ENCODE data around the gene TMEM35B. TPM values are rescaled to one million over a fixed set of nuclear protein-coding genes. Genes with fewer than 3 reads are reported as not detected.
"Not testable (repeated sequence)": the region's sequence is repeated elsewhere in the genome, so short reads cannot be mapped to it uniquely, and the experiment has no call there.

The TMEM35B gene
- polyA plus RNA-seq, 1 donor = 33.1 TPM

GRCh38 chr1:35001743-35002142 is 16.6 kb upstream of the TMEM35B start:
- WGBS (ENCODE audit: insufficient coverage, low lambda C conversion rate) = 100% methylated on average over 1 of the region's 3 CpGs
- Histone ChIP-seq H3K27ac (ENCODE audit: low read length) (no peak overlapping the region), H3K36me3 (ENCODE audit: control insufficient read depth, insufficient read depth, low read length) (peaks cover 43% of the 10 kb centered on the region), H3K27me3 (ENCODE audit: control insufficient read depth, insufficient read depth, low read length) (no peaks in the 10 kb centered on the region), H3K4me3 (ENCODE audit: low read length) (no peak overlapping the region), H3K4me1 (ENCODE audit: control insufficient read depth, insufficient read depth, low read length) (no peaks in the 10 kb centered on the region), H3K9me3 (ENCODE audit: control insufficient read depth, low read depth, low read length) (no peaks in the 10 kb centered on the region)
- DNase-seq = no peak

- WGBS (ENCODE audit: insufficient coverage, low lambda C conversion rate) = 100% methylated on average over 1 of the region's 5 CpGs
- no peaks in the 10 kb centered on the region for H3K4me1 ChIP-seq (ENCODE audit: control insufficient read depth, insufficient read depth, low read length)
- no peak overlapping the region for H3K4me3 ChIP-seq (ENCODE audit: low read length)
- peaks cover 13% of the 10 kb centered on the region for H3K36me3 ChIP-seq (ENCODE audit: control insufficient read depth, insufficient read depth, low read length)
- DNase-seq = no peak
- H3K27me3 ChIP-seq (ENCODE audit: control insufficient read depth, insufficient read depth, low read length) = no peaks in the 10 kb centered on the region
- no peak overlapping the region for H3K27ac ChIP-seq (ENCODE audit: low read length)
- H3K9me3 ChIP-seq (ENCODE audit: control insufficient read depth, low read depth, low read length) = no peaks in the 10 kb centered on the region
Observed at GRCh38 chr1:34994878-34995277, 9.7 kb upstream of the TMEM35B start.

- DNase-seq = no peak
- Histone ChIP-seq H3K27me3 (ENCODE audit: control insufficient read depth, insufficient read depth, low read length) (no peaks in the 10 kb centered on the region), H3K9me3 (ENCODE audit: control insufficient read depth, low read depth, low read length) (no peaks in the 10 kb centered on the region), H3K36me3 (ENCODE audit: control insufficient read depth, insufficient read depth, low read length) (peaks cover 9% of the 10 kb centered on the region), H3K4me1 (ENCODE audit: control insufficient read depth, insufficient read depth, low read length) (peaks cover 8% of the 10 kb centered on the region), H3K4me3 (ENCODE audit: low read length) (no peak overlapping the region), H3K27ac (ENCODE audit: low read length) (no peak overlapping the region)
Observed at GRCh38 chr1:34988581-34988980, 3.4 kb upstream of the TMEM35B start.

GRCh38 chr1:34988147-34988546 is 3.0 kb upstream of the TMEM35B start:
- no peak overlapping the region for H3K4me3 ChIP-seq (ENCODE audit: low read length)
- H3K4me1 ChIP-seq (ENCODE audit: control insufficient read depth, insufficient read depth, low read length) = peaks cover 9% of the 10 kb centered on the region
- no peaks in the 10 kb centered on the region for H3K27me3 ChIP-seq (ENCODE audit: control insufficient read depth, insufficient read depth, low read length)
- peaks cover 9% of the 10 kb centered on the region for H3K36me3 ChIP-seq (ENCODE audit: control insufficient read depth, insufficient read depth, low read length)
- DNase-seq = no peak
- 72% methylated on average over 2 of the region's 2 CpGs for WGBS (ENCODE audit: insufficient coverage, low lambda C conversion rate)
- no peaks in the 10 kb centered on the region for H3K9me3 ChIP-seq (ENCODE audit: control insufficient read depth, low read depth, low read length)
- H3K27ac ChIP-seq (ENCODE audit: low read length) = no peak overlapping the region

- H3K27ac ChIP-seq (ENCODE audit: low read length) = no peak overlapping the region
- no peaks in the 10 kb centered on the region for H3K27me3 ChIP-seq (ENCODE audit: control insufficient read depth, insufficient read depth, low read length)
- H3K36me3 ChIP-seq (ENCODE audit: control insufficient read depth, insufficient read depth, low read length) = peaks cover 9% of the 10 kb centered on the region
- DNase-seq = no peak
- H3K4me1 ChIP-seq (ENCODE audit: control insufficient read depth, insufficient read depth, low read length) = peaks cover 9% of the 10 kb centered on the region
- H3K9me3 ChIP-seq (ENCODE audit: control insufficient read depth, low read depth, low read length) = no peaks in the 10 kb centered on the region
- no CpG with 5 or more reads among the region's 2 CpGs for WGBS (ENCODE audit: insufficient coverage, low lambda C conversion rate)
- no peak overlapping the region for H3K4me3 ChIP-seq (ENCODE audit: low read length)
Observed at GRCh38 chr1:34987018-34987417, 1.9 kb upstream of the TMEM35B start.

- not testable (repeated sequence) for H3K9me3 ChIP-seq (ENCODE audit: control insufficient read depth, low read depth, low read length); H3K4me1 ChIP-seq (ENCODE audit: control insufficient read depth, insufficient read depth, low read length); H3K27me3 ChIP-seq (ENCODE audit: control insufficient read depth, insufficient read depth, low read length); DNase-seq
- Histone ChIP-seq H3K36me3 (ENCODE audit: control insufficient read depth, insufficient read depth, low read length) (peaks cover 13% of the 10 kb centered on the region), H3K27ac (ENCODE audit: low read length) (peak overlapping the region; percentile 32), H3K4me3 (ENCODE audit: low read length) (peak overlapping the region; percentile 68)
- WGBS (ENCODE audit: insufficient coverage, low lambda C conversion rate) = no CpG with 5 or more reads among the region's 3 CpGs
Observed at GRCh38 chr1:34985609-34985904, 410 bp upstream of the TMEM35B start.

GRCh38 chr1:34984435-34984792 is 733 bp downstream of the TMEM35B start:
- Histone ChIP-seq H3K27ac (ENCODE audit: low read length) (peak overlapping the region; percentile 42), H3K4me3 (ENCODE audit: low read length) (peak overlapping the region; percentile 68), H3K36me3 (ENCODE audit: control insufficient read depth, insufficient read depth, low read length) (peaks cover 13% of the 10 kb centered on the region), H3K9me3 (ENCODE audit: control insufficient read depth, low read depth, low read length) (no peaks in the 10 kb centered on the region), H3K4me1 (ENCODE audit: control insufficient read depth, insufficient read depth, low read length) (peaks cover 9% of the 10 kb centered on the region), H3K27me3 (ENCODE audit: control insufficient read depth, insufficient read depth, low read length) (no peaks in the 10 kb centered on the region)
- DNase-seq = no peak
- no CpG with 5 or more reads among the region's 4 CpGs for WGBS (ENCODE audit: insufficient coverage, low lambda C conversion rate)

GRCh38 chr1:34983700-34984355 is 1.3 kb downstream of the TMEM35B start:
- DNase-seq = peak in 1 of 2 donors; percentile 13
- no CpG with 5 or more reads among the region's 4 CpGs for WGBS (ENCODE audit: insufficient coverage, low lambda C conversion rate)

GRCh38 chr1:34982820-34983376 is 2.2 kb downstream of the TMEM35B start:
- Histone ChIP-seq H3K27ac (ENCODE audit: low read length) (no peak overlapping the region), H3K9me3 (ENCODE audit: control insufficient read depth, low read depth, low read length) (no peaks in the 10 kb centered on the region), H3K4me1 (ENCODE audit: control insufficient read depth, insufficient read depth, low read length) (peaks cover 9% of the 10 kb centered on the region), H3K36me3 (ENCODE audit: control insufficient read depth, insufficient read depth, low read length) (peaks cover 9% of the 10 kb centered on the region), H3K27me3 (ENCODE audit: control insufficient read depth, insufficient read depth, low read length) (no peaks in the 10 kb centered on the region), H3K4me3 (ENCODE audit: low read length) (no peak overlapping the region)
- WGBS (ENCODE audit: insufficient coverage, low lambda C conversion rate) = no CpG with 5 or more reads among the region's 5 CpGs
- DNase-seq = no peak

More at GRCh38 chr1:34983700-34984355, 1.3 kb downstream of the TMEM35B start:
- peaks cover 9% of the 10 kb centered on the region for H3K4me1 ChIP-seq (ENCODE audit: control insufficient read depth, insufficient read depth, low read length)
- H3K36me3 ChIP-seq (ENCODE audit: control insufficient read depth, insufficient read depth, low read length) = peaks cover 9% of the 10 kb centered on the region
- H3K27ac ChIP-seq (ENCODE audit: low read length) = peak overlapping the region; percentile 42
- H3K4me3 ChIP-seq (ENCODE audit: low read length) = peak overlapping the region; percentile 68
- H3K9me3 ChIP-seq (ENCODE audit: control insufficient read depth, low read depth, low read length) = no peaks in the 10 kb centered on the region
- no peaks in the 10 kb centered on the region for H3K27me3 ChIP-seq (ENCODE audit: control insufficient read depth, insufficient read depth, low read length)

- no CpG with 5 or more reads among the region's 2 CpGs for whole genome bisulfite sequencing (ENCODE audit: insufficient coverage, low lambda C conversion rate)
- H3K4me1 ChIP-seq (ENCODE audit: control insufficient read depth, insufficient read depth, low read length) = peaks cover 9% of the 10 kb centered on the region
- H3K9me3 ChIP-seq (ENCODE audit: control insufficient read depth, low read depth, low read length) = peaks cover 4% of the 10 kb centered on the region
- H3K36me3 ChIP-seq (ENCODE audit: control insufficient read depth, insufficient read depth, low read length) = peaks cover 9% of the 10 kb centered on the region
- no peak overlapping the region for H3K4me3 ChIP-seq (ENCODE audit: low read length)
- no peaks in the 10 kb centered on the region for H3K27me3 ChIP-seq (ENCODE audit: control insufficient read depth, insufficient read depth, low read length)
- H3K27ac ChIP-seq (ENCODE audit: low read length) = no peak overlapping the region
- DNase-seq = no peak
Observed at GRCh38 chr1:34980715-34981114, 4.4 kb downstream of the TMEM35B start.

GRCh38 chr1:34978921-34979320 is 6.2 kb downstream of the TMEM35B start:
- Histone ChIP-seq H3K9me3 (ENCODE audit: control insufficient read depth, low read depth, low read length) (peaks cover 4% of the 10 kb centered on the region), H3K36me3 (ENCODE audit: control insufficient read depth, insufficient read depth, low read length) (peaks cover 9% of the 10 kb centered on the region), H3K27me3 (ENCODE audit: control insufficient read depth, insufficient read depth, low read length) (no peaks in the 10 kb centered on the region), H3K4me1 (ENCODE audit: control insufficient read depth, insufficient read depth, low read length) (peaks cover 4% of the 10 kb centered on the region), H3K27ac (ENCODE audit: low read length) (no peak overlapping the region), H3K4me3 (ENCODE audit: low read length) (no peak overlapping the region)
- DNase-seq = peak in 1 of 2 donors; percentile 48
- no CpG with 5 or more reads among the region's 6 CpGs for WGBS (ENCODE audit: insufficient coverage, low lambda C conversion rate)

Data from large intestine (tissue), 3 donors.